Measurements from ENCODE around the gene ZPBP2. TPM values are rescaled to one million over a fixed set of nuclear protein-coding genes. Genes with fewer than 3 reads are reported as not detected.
A peak's percentile ranks its signal among the peaks of the same experiment; 100 is the strongest.

Gene ZPBP2
- total and polyA plus RNA-seq, 9 of the 15 experiments (the other 6 are each of a cell fraction or from before 2014, with no cell fraction given), result not detected

DNA sequence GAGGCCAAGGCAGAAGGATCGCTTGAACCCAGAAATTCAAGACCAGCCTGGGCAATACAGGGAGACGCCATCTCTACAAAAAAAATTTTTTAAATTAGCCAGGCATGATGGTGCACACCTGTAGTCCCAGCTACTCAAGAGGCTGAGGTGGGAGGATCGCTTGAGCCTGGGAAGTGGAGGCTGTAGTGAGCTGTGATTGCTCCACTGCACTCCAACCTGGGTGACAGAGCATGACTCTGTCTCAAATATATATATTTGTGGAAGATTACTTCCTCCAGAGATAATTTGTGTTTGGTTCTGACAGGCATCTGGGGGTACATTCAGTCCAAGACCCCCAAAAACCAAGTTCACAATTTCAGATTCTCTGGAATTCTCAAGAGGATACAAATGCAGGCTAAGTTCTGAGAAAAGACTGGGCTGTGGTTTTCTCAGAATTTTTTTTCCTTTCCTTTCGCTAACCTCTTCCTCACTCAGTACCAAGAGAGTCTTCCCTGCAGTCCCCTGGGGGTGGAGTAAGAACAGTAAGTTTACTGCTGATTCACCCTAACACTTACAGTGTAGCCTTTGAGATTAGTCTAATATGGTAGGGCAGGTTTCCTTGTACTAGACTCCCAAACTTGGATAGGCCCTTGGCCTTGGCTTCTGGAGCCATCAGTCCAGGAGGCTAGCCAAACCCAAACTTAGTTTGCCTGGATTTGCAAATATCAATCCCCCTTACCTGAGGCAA is 35.3 kb downstream of the ZPBP2 start (continued):
- TF ChIP-seq MYC (IDR thresholded peaks at IDR 0.05; ENCODE audit: low read depth, low read length), result no peak
- no peak for TF ChIP-seq MYC (CRISPR knock-in tag; IDR thresholded peaks at IDR 0.05; ENCODE audit: borderline replicate concordance, low read depth)
- no peak for TF ChIP-seq ZBTB7A (IDR thresholded peaks at IDR 0.05; ENCODE audit: borderline replicate concordance, control insufficient read depth, low read depth, low read length)
- TF ChIP-seq TEAD4 (IDR thresholded peaks at IDR 0.05; ENCODE audit: low read length), result 0 out of 2 replicates have a peak, but pooled peaks have one; percentile 14
- no peak for TF ChIP-seq TEAD4 (CRISPR knock-in tag; IDR thresholded peaks at IDR 0.05; ENCODE audit: borderline replicate concordance)
- TF ChIP-seq ZNF311 (CRISPR knock-in tag; IDR thresholded peaks at IDR 0.05), result no peak
- no peak for TF ChIP-seq SIN3B (IDR thresholded peaks at IDR 0.05; ENCODE audit: low read depth)
- no peak for TF ChIP-seq ZNF253 (CRISPR knock-in tag; conservative IDR thresholded peaks at IDR 0.05)
- no peak for TF ChIP-seq ZNF133 (CRISPR knock-in tag; IDR thresholded peaks at IDR 0.05)
- no peak for TF ChIP-seq GATA2 (CRISPR knock-in tag; IDR thresholded peaks at IDR 0.05)
- TF ChIP-seq SRF (CRISPR knock-in tag; IDR thresholded peaks at IDR 0.05), result peak in 1 of 2 experiments; percentile 84; a peak in 2 of 4 replicates
- TF ChIP-seq SMARCA5 (IDR thresholded peaks at IDR 0.05), result no peak
- TF ChIP-seq, protein P1, sequence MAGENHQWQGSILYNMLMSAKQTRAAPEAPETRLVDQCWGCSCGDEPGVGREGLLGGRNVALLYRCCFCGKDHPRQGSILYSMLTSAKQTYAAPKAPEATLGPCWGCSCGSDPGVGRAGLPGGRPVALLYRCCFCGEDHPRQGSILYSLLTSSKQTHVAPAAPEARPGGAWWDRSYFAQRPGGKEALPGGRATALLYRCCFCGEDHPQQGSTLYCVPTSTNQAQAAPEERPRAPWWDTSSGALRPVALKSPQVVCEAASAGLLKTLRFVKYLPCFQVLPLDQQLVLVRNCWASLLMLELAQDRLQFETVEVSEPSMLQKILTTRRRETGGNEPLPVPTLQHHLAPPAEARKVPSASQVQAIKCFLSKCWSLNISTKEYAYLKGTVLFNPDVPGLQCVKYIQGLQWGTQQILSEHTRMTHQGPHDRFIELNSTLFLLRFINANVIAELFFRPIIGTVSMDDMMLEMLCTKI (IDR thresholded peaks at IDR 0.05; ENCODE audit: partially characterized antibody), result no peak
- no peak for TF ChIP-seq GTF2E2 (tag; IDR thresholded peaks at IDR 0.05)
- peak; percentile 91 for TF ChIP-seq C11orf30 (IDR thresholded peaks at IDR 0.05; ENCODE audit: low read depth)
- no peak for TF ChIP-seq ZFPM2 (CRISPR knock-in tag; IDR thresholded peaks at IDR 0.05)
- no peak for TF ChIP-seq ZNF197 (CRISPR knock-in tag; IDR thresholded peaks at IDR 0.05; ENCODE audit: low read depth)
- TF ChIP-seq, protein P2, sequence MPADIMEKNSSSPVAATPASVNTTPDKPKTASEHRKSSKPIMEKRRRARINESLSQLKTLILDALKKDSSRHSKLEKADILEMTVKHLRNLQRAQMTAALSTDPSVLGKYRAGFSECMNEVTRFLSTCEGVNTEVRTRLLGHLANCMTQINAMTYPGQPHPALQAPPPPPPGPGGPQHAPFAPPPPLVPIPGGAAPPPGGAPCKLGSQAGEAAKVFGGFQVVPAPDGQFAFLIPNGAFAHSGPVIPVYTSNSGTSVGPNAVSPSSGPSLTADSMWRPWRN (IDR thresholded peaks at IDR 0.05; ENCODE audit: low read depth), result no peak
- TF ChIP-seq RBBP5 (IDR thresholded peaks at IDR 0.05; ENCODE audit: borderline replicate concordance, insufficient read depth, low read length, poor library complexity, severe bottlenecking), result no peak
- TF ChIP-seq, protein P3, sequence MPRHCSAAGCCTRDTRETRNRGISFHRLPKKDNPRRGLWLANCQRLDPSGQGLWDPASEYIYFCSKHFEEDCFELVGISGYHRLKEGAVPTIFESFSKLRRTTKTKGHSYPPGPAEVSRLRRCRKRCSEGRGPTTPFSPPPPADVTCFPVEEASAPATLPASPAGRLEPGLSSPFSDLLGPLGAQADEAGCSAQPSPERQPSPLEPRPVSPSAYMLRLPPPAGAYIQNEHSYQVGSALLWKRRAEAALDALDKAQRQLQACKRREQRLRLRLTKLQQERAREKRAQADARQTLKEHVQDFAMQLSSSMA (CRISPR knock-in tag; IDR thresholded peaks at IDR 0.05), result no peak
- TF ChIP-seq WHSC1 (IDR thresholded peaks at IDR 0.05; ENCODE audit: low read length), result no peak
- TF ChIP-seq KLF10 (CRISPR knock-in tag; IDR thresholded peaks at IDR 0.05), result no peak
- TF ChIP-seq ZNF764 (CRISPR knock-in tag; IDR thresholded peaks at IDR 0.05; ENCODE audit: low read depth), result no peak
- TF ChIP-seq TCF7 (IDR thresholded peaks at IDR 0.05; ENCODE audit: borderline replicate concordance), result no peak
- TF ChIP-seq, protein P4, sequence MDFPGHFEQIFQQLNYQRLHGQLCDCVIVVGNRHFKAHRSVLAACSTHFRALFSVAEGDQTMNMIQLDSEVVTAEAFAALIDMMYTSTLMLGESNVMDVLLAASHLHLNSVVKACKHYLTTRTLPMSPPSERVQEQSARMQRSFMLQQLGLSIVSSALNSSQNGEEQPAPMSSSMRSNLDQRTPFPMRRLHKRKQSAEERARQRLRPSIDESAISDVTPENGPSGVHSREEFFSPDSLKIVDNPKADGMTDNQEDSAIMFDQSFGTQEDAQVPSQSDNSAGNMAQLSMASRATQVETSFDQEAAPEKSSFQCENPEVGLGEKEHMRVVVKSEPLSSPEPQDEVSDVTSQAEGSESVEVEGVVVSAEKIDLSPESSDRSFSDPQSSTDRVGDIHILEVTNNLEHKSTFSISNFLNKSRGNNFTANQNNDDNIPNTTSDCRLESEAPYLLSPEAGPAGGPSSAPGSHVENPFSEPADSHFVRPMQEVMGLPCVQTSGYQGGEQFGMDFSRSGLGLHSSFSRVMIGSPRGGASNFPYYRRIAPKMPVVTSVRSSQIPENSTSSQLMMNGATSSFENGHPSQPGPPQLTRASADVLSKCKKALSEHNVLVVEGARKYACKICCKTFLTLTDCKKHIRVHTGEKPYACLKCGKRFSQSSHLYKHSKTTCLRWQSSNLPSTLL (IDR thresholded peaks at IDR 0.05), result peak; percentile 84
- no peak for TF ChIP-seq BRD4 (IDR thresholded peaks at IDR 0.05)
- no peak for TF ChIP-seq MEF2D (tag; conservative IDR thresholded peaks at IDR 0.05; ENCODE audit: low read depth)

All from K562 (cell line).